ENCODE results near the gene TCTN1. TPM values are rescaled to one million over a fixed set of nuclear protein-coding genes. Genes with fewer than 3 reads are reported as not detected.

TCTN1 gene
- total and polyA plus RNA-seq, 2 of the 8 experiments (the other 6 are each of a cell fraction or from before 2014, with no cell fraction given): 14.7 to 16.4 TPM

DNA sequence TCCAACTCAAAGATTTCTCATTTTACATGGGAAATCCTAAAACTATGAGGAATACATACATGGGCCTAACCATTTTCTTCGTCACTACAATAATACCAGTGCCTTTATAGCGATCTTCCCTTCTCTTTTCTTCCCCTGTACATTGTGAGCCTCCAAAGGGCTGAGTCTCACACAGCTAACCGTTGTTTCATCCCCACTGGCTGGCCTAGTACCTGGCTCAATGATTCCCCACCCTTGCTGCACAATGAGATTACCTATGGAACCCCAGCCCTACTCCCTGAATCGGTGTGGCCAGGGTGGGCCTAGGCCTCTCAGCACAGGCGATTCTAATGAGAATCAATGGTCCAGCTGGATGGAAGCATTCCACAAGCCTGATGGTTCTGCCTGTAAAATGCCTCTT is 46.9 kb upstream of the TCTN1 start:
- Histone ChIP-seq H3K9me3 (ENCODE audit: insufficient read depth in 2 of 2, low read depth in 1 of 2, low read length in 1 of 2) (peaks cover 7 to 19% of the 10 kb centered on the region in 2 experiments), H2BK120ac (replicated peaks; ENCODE audit: low read depth, low read length) (no peak overlapping the region), H2BK15ac (ENCODE audit: low read length) (no peak overlapping the region), H4K91ac (replicated peaks; ENCODE audit: insufficient read length, low read length) (no peak overlapping the region), H3K9ac (replicated peaks in 1 of 4; ENCODE audit: extremely low read depth in 1 of 4, low read depth in 3 of 4, low read length in 3 of 4) (no peak overlapping the region), H2BK5ac (ENCODE audit: low read depth, low read length) (no peak overlapping the region), H3K23me2 (ENCODE audit: low read depth, low read length) (no peaks in the 10 kb centered on the region; the same call in 1 of the 2 replicates), H3K14ac (ENCODE audit: insufficient read length) (no peak overlapping the region), H2BK12ac (ENCODE audit: low read depth, low read length) (no peak overlapping the region), H3K4me1 (replicated peaks in 1 of 4; ENCODE audit: control insufficient read depth in 3 of 4, insufficient read depth in 4 of 4, low read length in 3 of 4) (no peaks in the 10 kb centered on the region; a peak in 2 of 7 replicates), H3K27ac (ENCODE audit: low read depth, low read length) (no peak overlapping the region), H3K79me1 (ENCODE audit: low read depth, low read length) (no peaks in the 10 kb centered on the region; the same call in 1 of the 2 replicates), H4K8ac (ENCODE audit: extremely low read depth, insufficient read depth, low read length) (no peak overlapping the region), H3K56ac (replicated peaks; ENCODE audit: insufficient read length, low read depth, low read length) (no peak overlapping the region), H2BK20ac (ENCODE audit: low read length) (no peak overlapping the region), H3K23ac (ENCODE audit: insufficient read length) (no peak overlapping the region), H2AFZ (ENCODE audit: low read length) (no peak overlapping the region), H3K18ac (ENCODE audit: extremely low read depth, low read length) (no peak overlapping the region), H3K27me3 (replicated peaks in 1 of 4; ENCODE audit: control insufficient read depth in 3 of 4, extremely low read depth in 1 of 4, insufficient read depth in 3 of 4, low read length in 3 of 4) (no peaks in the 10 kb centered on the region), H3K79me2 (ENCODE audit: control insufficient read depth in 1 of 2, insufficient read depth in 2 of 2, low read length in 2 of 2) (peaks cover 0 to 71% of the 10 kb centered on the region in 2 experiments; a peak in 2 of 4 replicates), H3K4me2 (ENCODE audit: insufficient read depth in 1 of 2, low read depth in 2 of 2, low read length in 2 of 2) (no peak overlapping the region), H3K4me3 (ENCODE audit: extremely low read depth in 1 of 4, insufficient read depth in 2 of 4, low read depth in 3 of 4, low read length in 4 of 4) (no peak overlapping the region), H4K20me1 (replicated peaks in 1 of 2; ENCODE audit: control insufficient read depth in 1 of 2, insufficient read depth in 2 of 2, low read length in 2 of 2) (peaks cover 2 to 5% of the 10 kb centered on the region in 2 experiments), H3K4ac (replicated peaks; ENCODE audit: insufficient read length, low read depth, low read length) (no peak overlapping the region), H3K36me3 (ENCODE audit: control insufficient read depth in 2 of 4, insufficient read depth in 4 of 4, low read length in 3 of 4) (no peaks in the 10 kb centered on the region), H2AK5ac (ENCODE audit: low read depth, low read length) (no peak overlapping the region; the same call in 1 of the 2 replicates), H4K5ac (ENCODE audit: insufficient read length, low read depth, low read length) (no peak overlapping the region)
- FAIRE-seq (no peak), DNase-seq (ENCODE audit: low read depth in 1 of 2, low spot score in 2 of 2) (peak in 1 of 2 experiments; percentile 35)
- ChIA-PET POLR2A (ENCODE audit: partially characterized antibody) (interaction anchor here (1.6 kb wide), 2 partner anchors 14 to 98 kb away, joined by 6 read pairs; partner anchors contain the start of genes FAM216A and GPN3), CTCF (ENCODE audit: partially characterized antibody) (interaction anchor here (0.7 to 2.0 kb wide), 5 partner anchors 13 to 138 kb away, joined by 3 to 12 read pairs (median 3); no protein-coding TSS in a partner anchor)
- no peak for TF ChIP-seq PHF8 (conservative IDR thresholded peaks at IDR 0.05; ENCODE audit: low read depth, low read length)
- TF ChIP-seq KDM4A (IDR thresholded peaks at IDR 0.05; ENCODE audit: low read depth, low read length, severe bottlenecking): no peak
- TF ChIP-seq ASH2L (IDR thresholded peaks at IDR 0.05; ENCODE audit: low read length): no peak
- TF ChIP-seq HDAC2 (IDR thresholded peaks at IDR 0.05; ENCODE audit: borderline replicate concordance in 1 of 2, low read depth in 2 of 2, low read length in 2 of 2): no peak
- 94% methylated on average over 5 of the region's 5 CpGs; no CpG with 5 or more reads in 1 of the 2 experiments for WGBS, 2 experiments (ENCODE audit: extremely low coverage in 1 of 2, insufficient coverage in 1 of 2, insufficient read length in 1 of 2, insufficient replicate concordance in 2 of 2, low coverage in 1 of 2, low lambda C conversion rate in 2 of 2, missing lambda C conversion rate in 1 of 2)

Data from H1 (cell line).